SK-N-SH treated with all-trans-retinoic acid at 6 μM for 48 hours (cell line): ENCODE results near the gene FAM163A.

Experiments
- ATAC-seq: fragments of 200-7000 bp; cut with Tn5 transposase; 3 replicates; pipeline ENCODE4 v1.9.1; 2020; ENCODE audit warnings: mild to moderate bottlenecking, moderate library complexity
- ARNTL ChIP-seq: fragments of 450-650 bp; formaldehyde crosslinking; IDR thresholded peaks from 2 replicates; pipeline ENCODE4 v1.5.0; 2020; ENCODE audit warnings: low read depth, mild to moderate bottlenecking, moderate library complexity, borderline replicate concordance
- BACH2 ChIP-seq: fragments of 250-450 bp; sonication (Bioruptor Pico); IDR thresholded peaks from 2 replicates; pipeline ENCODE4 v1.9.0; 2021; ENCODE audit warnings: mild to moderate bottlenecking, borderline replicate concordance
- CREB5 ChIP-seq: fragments of 250-450 bp; sonication (Bioruptor Pico); IDR thresholded peaks from 2 replicates; pipeline ENCODE4 v1.5.1; 2020; ENCODE audit warnings: low read depth, mild to moderate bottlenecking, moderate library complexity
- CSDC2 ChIP-seq: fragments of 250-450 bp; sonication (Bioruptor Pico); IDR thresholded peaks from 2 replicates; pipeline ENCODE4 v1.5.0; 2020; ENCODE audit warnings: mild to moderate bottlenecking, moderate library complexity
- ESRRG ChIP-seq: fragments of 250-450 bp; sonication (Bioruptor Pico); IDR thresholded peaks from 2 replicates; pipeline ENCODE4 v1.6.1; 2021; ENCODE audit warnings: mild to moderate bottlenecking
- GLIS3 ChIP-seq: fragments of 250-450 bp; sonication (Bioruptor Pico); IDR thresholded peaks from 2 replicates; pipeline ENCODE4 v1.5.0; 2020; ENCODE audit warnings: mild to moderate bottlenecking, moderate library complexity
- OSR1 ChIP-seq: fragments of 250-450 bp; sonication (Bioruptor Pico); IDR thresholded peaks from 2 replicates; pipeline ENCODE4 v1.8.0; 2022; ENCODE audit warnings: moderate library complexity, mild to moderate bottlenecking, inconsistent platforms
- PATZ1 ChIP-seq: fragments of 250-450 bp; sonication (Bioruptor Pico); IDR thresholded peaks from 2 replicates; pipeline ENCODE4 v1.8.0; 2020; ENCODE audit warnings: mild to moderate bottlenecking, moderate library complexity, borderline replicate concordance
- POU6F1 ChIP-seq: fragments of 250-450 bp; sonication (Bioruptor Pico); IDR thresholded peaks from 2 replicates; pipeline ENCODE4 v1.8.0; 2021; ENCODE audit warnings: low read depth, mild to moderate bottlenecking, moderate library complexity, borderline replicate concordance
- PPARA ChIP-seq: fragments of 250-450 bp; sonication (Bioruptor Pico); IDR thresholded peaks from 2 replicates; pipeline ENCODE4 v1.5.0; 2020; ENCODE audit warnings: mild to moderate bottlenecking, borderline replicate concordance
- RARB ChIP-seq: fragments of 250-450 bp; sonication (Bioruptor Pico); IDR thresholded peaks from 2 replicates; pipeline ENCODE4 v1.8.0; 2021; ENCODE audit warnings: mild to moderate bottlenecking, moderate library complexity
- SNAI2 ChIP-seq: fragments of 250-450 bp; sonication (Bioruptor Pico); IDR thresholded peaks from 2 replicates; pipeline ENCODE4 v1.5.0; 2020; ENCODE audit warnings: mild to moderate bottlenecking, moderate library complexity
- TCF4 ChIP-seq: fragments of 250-450 bp; sonication (Bioruptor Pico); IDR thresholded peaks from 2 replicates; pipeline ENCODE4 v1.8.0; 2021; ENCODE audit warnings: mild to moderate bottlenecking, moderate library complexity, borderline replicate concordance
- TOX ChIP-seq: fragments of 250-450 bp; sonication (Bioruptor Pico); IDR thresholded peaks from 2 replicates; pipeline ENCODE4 v1.8.0; 2021; ENCODE audit warnings: mild to moderate bottlenecking, moderate library complexity, borderline replicate concordance
- ZC3H10 ChIP-seq: fragments of 250-450 bp; sonication (Bioruptor Pico); IDR thresholded peaks from 2 replicates; pipeline ENCODE4 v1.5.1; 2021; ENCODE audit warnings: mild to moderate bottlenecking, moderate library complexity
- ZFP3 ChIP-seq: fragments of 250-450 bp; sonication (Bioruptor Pico); IDR thresholded peaks from 2 replicates; pipeline ENCODE4 v1.5.0; 2020; ENCODE audit warnings: mild to moderate bottlenecking, moderate library complexity
- ZFP30 ChIP-seq: fragments of 450-650 bp; formaldehyde crosslinking; IDR thresholded peaks from 2 replicates; pipeline ENCODE4 v1.5.0; 2022; ENCODE audit warnings: mild to moderate bottlenecking, moderate library complexity
- ZNF70 ChIP-seq: fragments of 450-650 bp; formaldehyde crosslinking; IDR thresholded peaks from 2 replicates; pipeline ENCODE4 v1.5.0; 2020; ENCODE audit warnings: mild to moderate bottlenecking, moderate library complexity
- ZNF8 ChIP-seq: fragments of 450-650 bp; formaldehyde crosslinking; IDR thresholded peaks from 2 replicates; pipeline ENCODE4 v1.5.0; 2020; ENCODE audit warnings: mild to moderate bottlenecking, moderate library complexity
- TF ChIP-seq, protein P1 (sequence below): fragments of 250-450 bp; sonication (Bioruptor Pico); IDR thresholded peaks from 2 replicates; pipeline ENCODE4 v1.5.1; 2021; ENCODE audit warnings: mild to moderate bottlenecking, moderate library complexity
- TF ChIP-seq, protein P2 (sequence below): fragments of 250-450 bp; sonication (Bioruptor Pico); IDR thresholded peaks from 2 replicates; pipeline ENCODE4 v1.5.0; 2020; ENCODE audit warnings: mild to moderate bottlenecking, moderate library complexity

Gene FAM163A

GRCh38 chr1:179818743-179819173 lies 75.7 kb downstream of the FAM163A start (continued):
- TF ChIP-seq CREB5 (CRISPR knock-in tag) (no peak), TCF4 (CRISPR knock-in tag) (no peak), ZC3H10 (CRISPR knock-in tag) (no peak), TOX (CRISPR knock-in tag) (no peak), GLIS3 (CRISPR knock-in tag) (no peak), ZNF70 (no peak), PATZ1 (no peak)
- TF ChIP-seq, protein P1, sequence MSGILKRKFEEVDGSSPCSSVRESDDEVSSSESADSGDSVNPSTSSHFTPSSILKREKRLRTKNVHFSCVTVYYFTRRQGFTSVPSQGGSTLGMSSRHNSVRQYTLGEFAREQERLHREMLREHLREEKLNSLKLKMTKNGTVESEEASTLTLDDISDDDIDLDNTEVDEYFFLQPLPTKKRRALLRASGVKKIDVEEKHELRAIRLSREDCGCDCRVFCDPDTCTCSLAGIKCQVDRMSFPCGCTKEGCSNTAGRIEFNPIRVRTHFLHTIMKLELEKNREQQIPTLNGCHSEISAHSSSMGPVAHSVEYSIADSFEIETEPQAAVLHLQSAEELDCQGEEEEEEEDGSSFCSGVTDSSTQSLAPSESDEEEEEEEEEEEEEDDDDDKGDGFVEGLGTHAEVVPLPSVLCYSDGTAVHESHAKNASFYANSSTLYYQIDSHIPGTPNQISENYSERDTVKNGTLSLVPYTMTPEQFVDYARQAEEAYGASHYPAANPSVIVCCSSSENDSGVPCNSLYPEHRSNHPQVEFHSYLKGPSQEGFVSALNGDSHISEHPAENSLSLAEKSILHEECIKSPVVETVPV (CRISPR knock-in tag): no peak

DNA sequence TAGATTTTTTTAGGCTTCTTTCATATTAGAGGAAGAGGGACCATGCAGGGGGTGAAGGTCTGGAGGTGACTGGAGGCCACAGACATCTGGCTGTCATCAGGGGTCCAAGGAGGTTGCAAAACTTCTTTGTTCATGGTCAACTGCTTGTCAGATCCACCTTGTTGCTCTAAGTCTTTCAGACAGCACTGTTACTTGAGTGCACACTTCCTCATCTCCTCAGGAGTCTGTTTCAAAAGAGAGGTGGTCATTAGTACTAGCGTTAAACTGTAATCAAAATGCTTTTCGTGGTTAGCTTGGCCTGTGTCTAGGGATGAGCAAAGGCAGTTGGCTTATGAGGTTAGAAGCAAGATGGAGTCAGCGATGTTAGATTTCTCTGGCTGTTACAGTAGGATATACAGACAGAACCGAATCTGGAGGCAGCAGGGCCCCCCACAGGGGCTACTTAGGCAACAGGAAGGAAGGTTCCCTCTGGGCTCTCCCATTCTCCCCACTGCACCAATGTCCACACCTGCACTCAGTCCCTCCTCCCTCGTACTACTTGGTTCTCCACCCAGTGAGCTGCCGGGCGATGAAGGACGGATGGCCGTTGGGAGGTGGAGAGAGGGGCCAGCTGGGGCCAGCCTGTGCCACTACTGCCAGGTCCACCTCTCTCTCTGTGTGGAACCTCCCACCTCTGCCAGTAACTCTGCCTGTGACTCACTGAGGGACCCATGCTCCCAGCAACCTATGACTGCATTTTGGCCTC lies 77.3 kb downstream of the FAM163A start:
- TF ChIP-seq OSR1 (CRISPR knock-in tag) (no peak), ZFP30 (CRISPR knock-in tag) (no peak), PATZ1 (no peak), POU6F1 (CRISPR knock-in tag) (no peak), RARB (no peak), ZFP3 (CRISPR knock-in tag) (no peak), SNAI2 (CRISPR knock-in tag) (no peak), BACH2 (CRISPR knock-in tag) (no peak), ZNF70 (no peak)
- TF ChIP-seq, protein P2, sequence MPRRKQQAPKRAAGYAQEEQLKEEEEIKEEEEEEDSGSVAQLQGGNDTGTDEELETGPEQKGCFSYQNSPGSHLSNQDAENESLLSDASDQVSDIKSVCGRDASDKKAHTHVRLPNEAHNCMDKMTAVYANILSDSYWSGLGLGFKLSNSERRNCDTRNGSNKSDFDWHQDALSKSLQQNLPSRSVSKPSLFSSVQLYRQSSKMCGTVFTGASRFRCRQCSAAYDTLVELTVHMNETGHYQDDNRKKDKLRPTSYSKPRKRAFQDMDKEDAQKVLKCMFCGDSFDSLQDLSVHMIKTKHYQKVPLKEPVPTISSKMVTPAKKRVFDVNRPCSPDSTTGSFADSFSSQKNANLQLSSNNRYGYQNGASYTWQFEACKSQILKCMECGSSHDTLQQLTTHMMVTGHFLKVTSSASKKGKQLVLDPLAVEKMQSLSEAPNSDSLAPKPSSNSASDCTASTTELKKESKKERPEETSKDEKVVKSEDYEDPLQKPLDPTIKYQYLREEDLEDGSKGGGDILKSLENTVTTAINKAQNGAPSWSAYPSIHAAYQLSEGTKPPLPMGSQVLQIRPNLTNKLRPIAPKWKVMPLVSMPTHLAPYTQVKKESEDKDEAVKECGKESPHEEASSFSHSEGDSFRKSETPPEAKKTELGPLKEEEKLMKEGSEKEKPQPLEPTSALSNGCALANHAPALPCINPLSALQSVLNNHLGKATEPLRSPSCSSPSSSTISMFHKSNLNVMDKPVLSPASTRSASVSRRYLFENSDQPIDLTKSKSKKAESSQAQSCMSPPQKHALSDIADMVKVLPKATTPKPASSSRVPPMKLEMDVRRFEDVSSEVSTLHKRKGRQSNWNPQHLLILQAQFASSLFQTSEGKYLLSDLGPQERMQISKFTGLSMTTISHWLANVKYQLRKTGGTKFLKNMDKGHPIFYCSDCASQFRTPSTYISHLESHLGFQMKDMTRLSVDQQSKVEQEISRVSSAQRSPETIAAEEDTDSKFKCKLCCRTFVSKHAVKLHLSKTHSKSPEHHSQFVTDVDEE (CRISPR knock-in tag): no peak
- ATAC-seq: no peak

GRCh38 chr1:179821524-179821923 lies 78.4 kb downstream of the FAM163A start:
- TF ChIP-seq ZNF8 (no peak), PPARA (CRISPR knock-in tag) (no peak), ZC3H10 (CRISPR knock-in tag) (no peak), POU6F1 (CRISPR knock-in tag) (no peak), BACH2 (CRISPR knock-in tag) (no peak), GLIS3 (CRISPR knock-in tag) (no peak), ZFP30 (CRISPR knock-in tag) (no peak), CSDC2 (CRISPR knock-in tag) (no peak), ARNTL (CRISPR knock-in tag) (no peak), SNAI2 (CRISPR knock-in tag) (no peak), TOX (CRISPR knock-in tag) (no peak), OSR1 (CRISPR knock-in tag) (no peak), ESRRG (CRISPR knock-in tag) (no peak), ZFP3 (CRISPR knock-in tag) (no peak), ZNF70 (no peak)
- TF ChIP-seq, protein P1 (CRISPR knock-in tag): no peak
- ATAC-seq: no peak
